SHP77 treated with DMSO at 0.1 percent for 48 hours (cell line): ENCODE results near the gene GPC5.
"Not testable (repeated sequence)": the region's sequence is repeated elsewhere in the genome, so short reads cannot be mapped to it uniquely, and the experiment has no call there.

ENCODE experiments used
- DNase-seq: peaks from one replicate; lab custom pipeline; 2025; lab: John Stamatoyannopoulos, UW

Gene GPC5

GRCh38 chr13:91774397-91774796, 376.0 kb downstream of the GPC5 start:
- DNase-seq: no peak

- DNase-seq: no peak
These were observed 378.3 kb downstream of the GPC5 start for GRCh38 chr13:91776611-91777193.

DNA sequence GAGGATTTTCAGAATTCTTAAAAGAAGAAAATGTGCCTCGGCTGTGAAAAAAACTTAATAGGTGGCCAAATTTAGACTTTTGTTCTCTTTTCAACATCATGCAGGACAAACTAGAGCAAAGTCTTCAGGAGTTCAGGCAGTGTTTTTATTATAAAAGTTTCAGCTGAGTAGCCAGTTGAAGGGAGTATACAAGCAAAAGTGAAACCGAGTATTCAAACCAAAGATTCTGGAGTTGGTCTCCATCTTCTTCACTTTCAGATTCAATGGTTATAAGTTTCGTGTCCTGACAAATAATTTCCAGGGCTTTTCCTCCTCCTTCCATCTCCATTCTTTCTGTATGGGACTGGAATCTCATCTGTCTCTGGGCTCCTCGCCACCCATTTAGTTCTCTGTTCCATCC, 379.7 kb downstream of the GPC5 start:
- DNase-seq: no peak

DNA sequence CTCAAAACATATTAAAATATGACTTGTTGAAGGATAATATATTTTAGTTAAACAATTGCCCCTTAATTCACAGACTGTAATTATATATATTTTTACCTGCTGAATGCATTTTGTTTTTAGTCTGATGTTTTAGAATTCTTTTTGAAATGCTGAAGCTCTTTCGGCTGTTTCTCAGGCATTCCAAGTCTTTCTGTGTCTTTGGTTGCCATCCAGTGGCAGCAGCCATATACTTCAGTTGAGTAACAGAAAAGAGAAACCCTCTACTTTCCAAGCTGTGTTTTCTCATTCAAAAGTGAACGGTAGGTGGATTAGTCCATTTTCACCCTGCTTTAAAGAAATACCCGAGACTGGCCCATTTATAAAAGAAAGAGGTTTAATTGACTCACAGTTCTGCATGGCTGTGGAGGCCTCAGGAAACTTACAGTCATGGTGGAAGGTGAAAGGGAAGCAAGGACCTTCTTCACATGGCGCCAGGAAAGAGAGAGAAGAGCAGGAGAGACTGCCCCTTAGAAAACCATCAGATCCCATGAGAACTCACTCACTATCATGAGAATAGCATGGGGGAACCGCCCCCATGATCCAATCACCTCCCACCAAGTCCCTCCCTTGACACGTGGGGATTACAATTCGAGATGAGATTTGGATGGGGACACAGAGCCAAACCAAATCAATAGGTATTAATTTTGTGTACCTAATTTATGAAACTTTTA, 383.7 kb downstream of the GPC5 start:
- DNase-seq: not testable (repeated sequence)

DNA sequence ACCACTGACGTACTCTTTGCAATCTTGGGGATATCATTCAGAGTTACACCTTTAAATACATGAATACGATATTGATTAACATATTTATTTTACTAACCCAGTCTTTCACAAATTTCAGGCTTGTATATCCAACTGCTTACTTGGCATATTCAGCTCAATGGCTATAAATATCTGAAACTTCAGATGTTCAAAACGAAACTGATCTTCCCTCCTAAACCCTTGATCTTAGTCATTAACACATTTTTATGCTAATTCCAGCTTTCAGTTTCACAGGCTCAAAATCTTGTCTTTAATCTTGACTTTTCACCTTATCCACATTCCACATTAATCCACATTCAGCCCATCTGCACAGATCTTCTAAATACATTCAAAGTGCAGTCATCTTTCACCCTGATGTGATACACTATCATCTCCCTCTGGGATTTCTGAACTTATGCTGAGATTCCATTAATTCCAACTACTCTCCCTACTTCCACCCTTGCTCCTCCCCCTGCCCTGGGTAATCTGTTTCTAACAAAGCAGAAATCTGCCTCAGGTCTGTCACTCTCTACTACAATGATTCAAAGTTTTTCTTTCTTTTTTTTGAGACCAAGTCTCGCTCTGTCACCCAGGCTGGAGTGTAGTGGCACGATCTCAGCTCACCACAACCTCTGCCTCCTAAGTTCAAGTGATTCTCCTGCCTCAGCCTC, 387.2 kb downstream of the GPC5 start:
- no peak for DNase-seq

DNA sequence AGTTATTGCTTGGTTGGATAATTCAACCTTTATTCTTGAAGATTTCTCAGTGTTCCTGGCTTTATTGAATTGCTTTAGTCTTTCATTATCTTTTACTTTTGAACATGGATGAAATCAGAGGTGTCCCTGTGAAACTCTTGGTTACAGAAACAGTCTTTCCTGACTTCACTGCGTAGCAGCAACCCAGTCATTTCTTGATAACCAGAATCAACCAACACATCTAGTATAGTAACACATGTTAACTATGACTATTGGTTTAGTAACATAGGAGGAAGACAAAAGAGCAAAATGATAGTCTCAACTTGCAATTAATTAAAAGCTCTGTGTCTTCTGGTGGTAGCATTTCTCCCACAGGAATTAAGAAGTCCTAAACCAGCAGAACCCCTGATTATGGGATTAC, 393.6 kb downstream of the GPC5 start:
- DNase-seq: no peak

- no peak for DNase-seq
These were observed 399.1 kb downstream of the GPC5 start for GRCh38 chr13:91797567-91797966.

GRCh38 chr13:91798338-91798737, 399.9 kb downstream of the GPC5 start:
- DNase-seq: not testable (repeated sequence)

- not testable (repeated sequence) for DNase-seq
These were observed 403.4 kb downstream of the GPC5 start for GRCh38 chr13:91801772-91802171.

GRCh38 chr13:91802957-91803356, 404.5 kb downstream of the GPC5 start:
- no peak for DNase-seq

- no peak for DNase-seq
These were observed 406.3 kb downstream of the GPC5 start for GRCh38 chr13:91804724-91805123.

DNA sequence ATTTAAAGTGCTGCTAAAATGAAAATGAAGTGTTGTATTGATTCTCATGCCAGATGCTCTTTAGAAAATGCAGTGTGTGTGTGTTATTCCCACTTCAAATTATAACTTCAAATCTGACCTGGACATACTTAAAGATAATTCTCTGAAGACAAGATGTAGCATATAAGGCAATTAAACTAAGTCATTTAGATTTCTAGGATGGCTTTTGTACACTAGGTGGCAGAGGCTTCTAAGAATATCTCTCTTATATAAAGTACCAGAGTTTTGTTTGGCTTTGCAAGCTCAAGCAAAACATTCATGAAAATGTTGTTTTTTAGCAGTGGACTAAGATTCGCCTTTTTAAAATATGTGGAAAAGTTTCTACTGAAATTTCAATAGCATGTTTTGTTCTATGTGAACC, 407.2 kb downstream of the GPC5 start:
- no peak for DNase-seq

DNA sequence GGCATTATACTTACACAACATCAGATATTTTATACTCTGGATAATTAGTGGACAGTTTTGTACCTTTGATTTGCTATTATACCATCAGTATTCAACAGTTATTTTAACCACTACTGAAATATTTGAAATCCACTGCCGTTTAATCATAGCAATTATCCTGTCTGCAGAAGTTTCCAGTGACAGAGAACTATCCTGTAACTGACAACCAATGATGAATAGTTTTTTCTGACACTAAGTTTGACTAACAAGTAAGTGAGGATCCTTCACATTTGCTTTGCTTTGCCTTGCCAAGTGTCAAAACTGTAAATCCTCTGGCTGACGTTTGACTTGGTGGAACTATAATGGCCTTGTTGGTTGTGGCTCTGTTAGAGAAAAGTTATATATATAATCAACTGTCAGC, 410.7 kb downstream of the GPC5 start:
- DNase-seq: no peak

DNA sequence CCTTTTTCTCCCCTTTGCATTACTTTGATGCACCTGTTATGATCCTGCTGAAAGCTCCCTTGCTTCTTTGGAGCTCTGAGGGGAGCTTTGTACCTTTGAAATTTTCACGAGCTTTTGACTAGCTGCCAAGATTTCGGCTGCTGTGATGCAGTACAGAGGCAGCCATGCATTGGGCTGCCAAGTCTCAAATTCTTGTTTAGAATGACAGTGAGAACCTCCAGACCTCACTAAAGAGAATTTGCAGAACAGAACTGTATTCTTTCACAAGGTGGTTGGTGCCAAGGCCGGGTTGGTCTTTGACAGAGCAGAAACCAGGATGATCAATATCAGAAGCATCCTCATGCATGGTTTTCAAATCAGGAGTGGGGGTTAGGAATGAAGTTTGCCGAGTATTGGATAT, 414.8 kb downstream of the GPC5 start:
- no peak for DNase-seq

DNA sequence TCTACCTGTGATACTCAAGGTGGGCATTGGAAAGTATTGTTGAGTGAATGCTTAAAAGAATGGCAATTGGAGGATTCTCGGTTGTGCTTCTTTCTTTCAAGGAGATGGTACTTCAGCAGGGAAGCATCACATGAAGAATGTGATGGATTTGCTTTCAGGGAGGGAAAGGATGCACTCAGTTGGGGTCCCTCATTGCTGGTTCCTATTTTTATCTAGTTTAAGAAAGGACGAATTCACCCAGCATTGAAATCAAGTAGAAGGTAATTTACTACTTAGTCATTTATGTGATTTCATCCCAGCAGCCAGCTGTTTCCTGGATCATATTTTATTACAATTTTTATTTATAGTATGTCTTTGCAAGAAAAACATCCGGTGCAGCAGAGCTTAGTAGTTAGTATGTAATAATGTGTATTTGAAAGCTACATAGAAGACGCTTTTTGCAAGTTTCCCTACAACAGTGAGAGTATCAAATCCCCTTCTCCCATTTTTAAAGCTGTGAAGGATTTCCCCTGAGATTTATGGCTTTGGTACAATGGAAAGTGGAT, 417.9 kb downstream of the GPC5 start:
- DNase-seq: no peak

DNA sequence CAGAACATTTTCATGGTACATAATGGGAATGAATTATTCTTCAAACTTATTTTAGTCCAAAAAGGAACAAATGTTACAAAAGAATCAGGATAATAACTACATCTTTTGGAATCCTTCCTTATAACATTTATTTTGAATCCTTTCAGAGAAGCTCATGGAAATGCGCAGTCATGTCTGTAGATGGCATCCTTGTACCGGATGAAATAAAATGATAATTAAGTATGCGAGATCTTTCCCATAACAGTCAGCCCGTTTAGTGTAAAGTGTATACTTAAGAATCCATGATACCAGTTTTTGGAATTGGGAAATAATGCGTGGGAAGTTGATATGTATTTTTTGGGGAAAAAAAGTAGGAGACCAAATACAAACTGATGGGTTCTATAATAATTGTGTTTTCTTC, 418.8 kb downstream of the GPC5 start:
- peak; percentile 73 for DNase-seq

GRCh38 chr13:91824416-91824815, 426.0 kb downstream of the GPC5 start:
- no peak for DNase-seq

- no peak for DNase-seq
These were observed 427.1 kb downstream of the GPC5 start for GRCh38 chr13:91825516-91825915.

DNA sequence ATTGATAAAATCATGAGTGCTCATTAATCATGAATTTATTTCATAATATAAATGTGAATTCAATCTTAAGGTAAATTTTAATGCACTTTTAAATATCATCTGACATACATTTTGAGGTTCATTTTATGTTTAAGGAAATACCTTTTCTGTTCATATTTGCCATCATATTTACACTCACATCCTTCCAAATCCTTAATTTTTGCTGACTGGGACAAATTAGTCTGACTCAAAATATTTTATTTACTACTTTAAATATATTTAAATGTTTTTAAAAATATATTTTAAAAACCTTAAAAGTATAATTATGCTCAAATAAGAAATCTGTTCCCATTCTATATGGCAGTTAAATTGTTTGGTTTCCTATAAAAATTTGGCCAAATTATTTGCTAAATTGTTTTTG, 438.1 kb downstream of the GPC5 start:
- DNase-seq: no peak

- no peak for DNase-seq
These were observed 447.2 kb downstream of the GPC5 start for GRCh38 chr13:91845612-91846011.

DNA sequence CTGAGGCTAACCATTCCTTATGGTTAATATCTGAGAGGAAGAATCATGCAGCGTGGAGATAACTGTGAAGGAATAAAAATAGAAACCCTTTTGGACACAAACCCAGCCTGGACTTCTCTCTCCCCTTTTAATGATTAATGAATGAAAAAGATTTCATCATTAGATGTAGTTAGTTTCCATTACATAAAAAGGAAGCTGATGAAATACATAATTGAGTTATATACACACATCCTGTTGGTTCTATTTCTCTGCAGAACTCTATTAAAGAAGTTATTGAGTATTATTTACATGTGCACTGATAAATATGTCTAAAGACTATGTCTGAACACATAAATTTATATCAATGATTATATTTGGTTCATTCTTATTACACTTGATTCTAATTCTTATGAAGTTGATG, 465.3 kb downstream of the GPC5 start:
- DNase-seq: no peak

DNA sequence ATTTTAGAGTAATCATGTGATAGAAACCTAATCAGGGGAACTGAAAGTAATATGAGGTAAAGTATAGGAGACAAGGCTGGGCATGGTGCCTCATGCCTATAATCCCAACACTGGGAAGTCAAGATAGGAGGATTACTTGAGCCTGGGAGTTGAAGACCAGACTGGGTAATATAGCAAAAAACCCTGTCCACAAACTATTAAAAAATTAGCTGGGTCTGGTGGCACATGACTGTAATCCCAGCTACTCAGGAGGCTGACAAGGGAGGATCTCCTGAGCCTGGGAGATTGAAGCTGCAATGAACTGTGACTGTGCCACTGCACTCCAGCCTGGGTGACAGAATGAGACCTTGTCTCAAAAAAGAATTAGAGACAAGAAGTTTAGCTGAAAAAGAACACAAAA, 469.9 kb downstream of the GPC5 start:
- DNase-seq: no peak

GRCh38 chr13:91878491-91878890, 480.1 kb downstream of the GPC5 start:
- no peak for DNase-seq
